Measurements from ENCODE around the gene SLC10A7. TPM values are rescaled to one million over a fixed set of nuclear protein-coding genes. Genes with fewer than 3 reads are reported as not detected.

Gene SLC10A7
- total and polyA plus RNA-seq, 4 donors, result 3.7 to 18.7 (median 7.6) TPM

GRCh38 chr4:146486565-146486964 is 35.2 kb downstream of the SLC10A7 start:
- Histone ChIP-seq H3K9ac (ENCODE audit: low read depth in 1 of 2, low read length in 2 of 2) (no peak overlapping the region), H3K4me1 (ENCODE audit: control insufficient read depth in 4 of 4, insufficient read depth in 4 of 4, low read length in 3 of 4) (no peaks in the 10 kb centered on the region), H3K4me3 (ENCODE audit: low read depth in 1 of 3, low read length in 3 of 3) (no peak overlapping the region), H3K27me3 (ENCODE audit: control insufficient read depth in 4 of 4, insufficient read depth in 4 of 4, low read length in 3 of 4) (no peaks in the 10 kb centered on the region), H3K36me3 (ENCODE audit: control insufficient read depth in 4 of 4, insufficient read depth in 3 of 4, low read depth in 1 of 4, low read length in 3 of 4) (peaks cover 0 to 2% (median 0%) of the 10 kb centered on the region in 4 donors), H3K9me3 (ENCODE audit: control insufficient read depth in 4 of 4, low read length in 3 of 4) (peaks cover 0 to 7% (median 4%) of the 10 kb centered on the region in 4 donors), H3K27ac (ENCODE audit: low read depth in 1 of 2, low read length in 2 of 2) (no peak overlapping the region)
- no peak for DNase-seq (ENCODE audit: low spot score)
- 97% methylated on average over 1 of the region's 1 CpG for WGBS
- no peak for TF ChIP-seq MAX (IDR thresholded peaks at IDR 0.05)
- no peak for TF ChIP-seq EGR1 (IDR thresholded peaks at IDR 0.05; ENCODE audit: low read depth in 2 of 2)
- no peak for TF ChIP-seq ZBTB33 (IDR thresholded peaks at IDR 0.05)
- TF ChIP-seq CTCF (IDR thresholded peaks at IDR 0.05; ENCODE audit: low read depth, low read length, missing input control), result no peak
- TF ChIP-seq RXRA (IDR thresholded peaks at IDR 0.05), result no peak
- no peak for TF ChIP-seq FOXA1 (IDR thresholded peaks at IDR 0.05)
- TF ChIP-seq FOXA2 (IDR thresholded peaks at IDR 0.05), result no peak
- no peak for TF ChIP-seq YY1 (IDR thresholded peaks at IDR 0.05)
- TF ChIP-seq GABPA (IDR thresholded peaks at IDR 0.05 in 1 of 2, conservative IDR thresholded peaks at IDR 0.05 in 1 of 2), result no peak

- no peak for DNase-seq (ENCODE audit: low spot score)
- H3K4me1 ChIP-seq (ENCODE audit: control insufficient read depth in 4 of 4, insufficient read depth in 4 of 4, low read length in 3 of 4), result no peaks in the 10 kb centered on the region
- H3K9me3 ChIP-seq (ENCODE audit: control insufficient read depth in 4 of 4, low read length in 3 of 4), result peaks cover 0 to 7% (median 4%) of the 10 kb centered on the region in 4 donors
- H3K27me3 ChIP-seq (ENCODE audit: control insufficient read depth in 4 of 4, insufficient read depth in 4 of 4, low read length in 3 of 4), result no peaks in the 10 kb centered on the region
- no peak overlapping the region for H3K4me3 ChIP-seq (ENCODE audit: low read depth in 1 of 3, low read length in 3 of 3)
- H3K36me3 ChIP-seq (ENCODE audit: control insufficient read depth in 4 of 4, insufficient read depth in 3 of 4, low read depth in 1 of 4, low read length in 3 of 4), result peaks cover 0 to 2% (median 0%) of the 10 kb centered on the region in 4 donors
- no peak overlapping the region for H3K27ac ChIP-seq (ENCODE audit: low read depth in 1 of 2, low read length in 2 of 2)
- no peak overlapping the region for H3K9ac ChIP-seq (ENCODE audit: low read depth in 1 of 2, low read length in 2 of 2)
- TF ChIP-seq TAF1 (conservative IDR thresholded peaks at IDR 0.05), result no peak
- TF ChIP-seq FOXA1 (IDR thresholded peaks at IDR 0.05), result no peak
- TF ChIP-seq GABPA (IDR thresholded peaks at IDR 0.05 in 1 of 2, conservative IDR thresholded peaks at IDR 0.05 in 1 of 2), result no peak
- TF ChIP-seq REST (IDR thresholded peaks at IDR 0.05), result no peak
- no peak for TF ChIP-seq FOXA2 (IDR thresholded peaks at IDR 0.05)
- TF ChIP-seq CTCF (IDR thresholded peaks at IDR 0.05; ENCODE audit: low read depth, low read length, missing input control), result no peak
- TF ChIP-seq ZBTB33 (IDR thresholded peaks at IDR 0.05), result no peak
- TF ChIP-seq NR2F2 (IDR thresholded peaks at IDR 0.05), result no peak
Measured at GRCh38 chr4:146485968-146486367, 35.8 kb downstream of the SLC10A7 start.
